22Rv1 (cell line): ENCODE data around the gene ZAR1L.

Source experiments
- CTCF ChIP-seq: fragments of 450-650 bp; IDR thresholded peaks from 2 replicates; pipeline ENCODE4 v1.5.1; 2017; ENCODE audit warnings: mild to moderate bottlenecking
- ZFX ChIP-seq: fragments of 450-650 bp; IDR thresholded peaks from 2 replicates; pipeline ENCODE4 v1.6.1; 2017; ENCODE audit warnings: antibody characterized with exemption, borderline replicate concordance

GRCh38 chr13:32315238-32316027, at the start of gene ZAR1L, which contains the start of gene BRCA2:
- no peak for TF ChIP-seq CTCF
- TF ChIP-seq ZFX, result no peak
